Measurements from ENCODE around the gene TMEM272. TPM values are rescaled to one million over a fixed set of nuclear protein-coding genes. Genes with fewer than 3 reads are reported as not detected.

Gene TMEM272
- total and polyA plus RNA-seq, 2 donors from 2014 or later = 0.19 to 0.28 TPM

GRCh38 chr13:51818276-51818675 lies 26.7 kb downstream of the TMEM272 start:
- Histone ChIP-seq H3K9me3 (ENCODE audit: control insufficient read depth in 2 of 3, insufficient read depth in 1 of 3, low read length in 3 of 3) (no peaks in the 10 kb centered on the region), H3K36me3 (ENCODE audit: control insufficient read depth in 2 of 3, insufficient read depth in 3 of 3, low read length in 3 of 3) (no peaks in the 10 kb centered on the region), H3K9ac (ENCODE audit: low read length in 3 of 3) (no peak overlapping the region), H3K4me3 (ENCODE audit: low read length in 3 of 3) (no peak overlapping the region), H3K27ac (ENCODE audit: low read depth in 2 of 2, low read length in 2 of 2) (no peak overlapping the region), H3K4me1 (ENCODE audit: control insufficient read depth in 2 of 3, insufficient read depth in 2 of 3, low read depth in 1 of 3, low read length in 3 of 3) (peaks cover 0 to 5% (median 5%) of the 10 kb centered on the region in 3 donors), H3K27me3 (ENCODE audit: control insufficient read depth, insufficient read depth, low read length) (no peaks in the 10 kb centered on the region)
- DNase-seq = no peak
- no peak for FAIRE-seq
- TF ChIP-seq CTCF (IDR thresholded peaks at IDR 0.05; ENCODE audit: borderline replicate concordance, extremely low read depth, insufficient read depth) = no peak
- intact Hi-C loops (cut with DNase I) = no loop called here

- FAIRE-seq (no peak), DNase-seq (no peak)
- Histone ChIP-seq H3K27me3 (ENCODE audit: control insufficient read depth, insufficient read depth, low read length) (no peaks in the 10 kb centered on the region), H3K4me1 (ENCODE audit: control insufficient read depth in 2 of 3, insufficient read depth in 2 of 3, low read depth in 1 of 3, low read length in 3 of 3) (peaks cover 0 to 5% (median 5%) of the 10 kb centered on the region in 3 donors), H3K36me3 (ENCODE audit: control insufficient read depth in 2 of 3, insufficient read depth in 3 of 3, low read length in 3 of 3) (no peaks in the 10 kb centered on the region), H3K9ac (ENCODE audit: low read length in 3 of 3) (no peak overlapping the region), H3K9me3 (ENCODE audit: control insufficient read depth in 2 of 3, insufficient read depth in 1 of 3, low read length in 3 of 3) (no peaks in the 10 kb centered on the region), H3K27ac (ENCODE audit: low read depth in 2 of 2, low read length in 2 of 2) (no peak overlapping the region), H3K4me3 (ENCODE audit: low read length in 3 of 3) (no peak overlapping the region)
- intact Hi-C loops (cut with DNase I) = no loop called here
- no peak for TF ChIP-seq CTCF (IDR thresholded peaks at IDR 0.05; ENCODE audit: borderline replicate concordance, extremely low read depth, insufficient read depth)
Measured at GRCh38 chr13:51817717-51818116, 27.3 kb downstream of the TMEM272 start.

- H3K9me3 ChIP-seq (ENCODE audit: control insufficient read depth in 2 of 3, insufficient read depth in 1 of 3, low read length in 3 of 3) = no peaks in the 10 kb centered on the region
- intact Hi-C loops (cut with DNase I) = no loop called here
- no peak overlapping the region for H3K4me3 ChIP-seq (ENCODE audit: low read length in 3 of 3)
- no peaks in the 10 kb centered on the region for H3K27me3 ChIP-seq (ENCODE audit: control insufficient read depth, insufficient read depth, low read length)
- H3K27ac ChIP-seq (ENCODE audit: low read depth in 2 of 2, low read length in 2 of 2) = no peak overlapping the region
- H3K4me1 ChIP-seq (ENCODE audit: control insufficient read depth in 2 of 3, insufficient read depth in 2 of 3, low read depth in 1 of 3, low read length in 3 of 3) = peaks cover 0 to 8% (median 5%) of the 10 kb centered on the region in 3 donors
- FAIRE-seq = no peak
- no peak for DNase-seq
- no peak for TF ChIP-seq CTCF (IDR thresholded peaks at IDR 0.05; ENCODE audit: borderline replicate concordance, extremely low read depth, insufficient read depth)
- H3K9ac ChIP-seq (ENCODE audit: low read length in 3 of 3) = no peak overlapping the region
- H3K36me3 ChIP-seq (ENCODE audit: control insufficient read depth in 2 of 3, insufficient read depth in 3 of 3, low read length in 3 of 3) = no peaks in the 10 kb centered on the region
Measured at GRCh38 chr13:51816604-51817249, 28.2 kb downstream of the TMEM272 start.

Data from kidney (tissue), 14 donors.